GM23338 (cell line): ENCODE measurements around the gene TPH2. TPM values are rescaled to one million over a fixed set of nuclear protein-coding genes. Genes with fewer than 3 reads are reported as not detected.

Source experiments
- ATAC-seq: fragments of 200-7000 bp; cut with Tn5 transposase; 3 replicates; pipeline ENCODE4 v1.9.1; 2020
- DNase-seq: peaks from one replicate; pipeline ENCODE4 v3.0.0-alpha.2; 2015; ENCODE audit warnings: low spot score
- H2AFZ ChIP-seq: fragments of 200-600 bp; sonication (generic); 2 replicates; pipeline ENCODE4 v1.8.0; 2016; ENCODE audit warnings: antibody characterized with exemption, mild to moderate bottlenecking, moderate library complexity
- H3F3A ChIP-seq: fragments of 200-600 bp; sonication (generic); replicated peaks from 2 replicates; pipeline ENCODE4 v1.8.0; 2017; ENCODE audit warnings: antibody characterized with exemption, mixed run types, low read depth
- H3K27ac ChIP-seq: fragments of 200-600 bp; sonication (generic); 2 replicates; pipeline ENCODE4 v1.6.1; 2016; ENCODE audit warnings: low read depth
- H3K27me3 ChIP-seq: fragments of 200-600 bp; sonication (generic); 2 replicates; pipeline ENCODE4 v1.8.0; 2016; ENCODE audit warnings: mild to moderate bottlenecking, mixed run types, moderate library complexity; ENCODE audit not compliant: insufficient read depth
- H3K36me3 ChIP-seq: fragments of 200-600 bp; sonication (generic); 2 replicates; pipeline ENCODE4 v1.8.0; 2016; ENCODE audit warnings: mild to moderate bottlenecking; ENCODE audit not compliant: insufficient read depth
- H3K4me1 ChIP-seq: fragments of 200-600 bp; sonication (generic); 2 replicates; pipeline ENCODE4 v1.8.0; 2016; ENCODE audit warnings: mild to moderate bottlenecking, moderate library complexity; ENCODE audit not compliant: insufficient read depth
- H3K4me2 ChIP-seq: fragments of 200-600 bp; sonication (generic); 2 replicates; pipeline ENCODE4 v1.7.1; 2017; ENCODE audit warnings: mixed run types
- H3K4me3 ChIP-seq: fragments of 200-600 bp; sonication (generic); 2 replicates; pipeline ENCODE4 v1.6.1; 2016; ENCODE audit warnings: mixed run types
- H3K79me2 ChIP-seq: fragments of 200-600 bp; sonication (generic); replicated peaks from 2 replicates; pipeline ENCODE4 v1.8.0; 2017; ENCODE audit warnings: mild to moderate bottlenecking; ENCODE audit not compliant: insufficient read depth
- H3K9me2 ChIP-seq: fragments of 200-600 bp; sonication (generic); 2 replicates; pipeline ENCODE4 v1.8.0; 2017; ENCODE audit not compliant: insufficient read depth
- H4K20me1 ChIP-seq: fragments of 200-600 bp; sonication (generic); replicated peaks from 2 replicates; pipeline ENCODE4 v1.8.0; 2017; ENCODE audit warnings: mild to moderate bottlenecking; ENCODE audit not compliant: insufficient read depth
- H3K27ac Mint-ChIP-seq: 2 replicates; pipeline ENCODE4 v1.8.0; 2020; ENCODE audit warnings: inconsistent platforms, mild to moderate bottlenecking, moderate library complexity, mixed read lengths
- H3K27me3 Mint-ChIP-seq: 3 replicates; pipeline ENCODE4 v1.8.0; 2022; ENCODE audit warnings: low read depth, mild to moderate bottlenecking, moderate library complexity, mixed read lengths, inconsistent platforms; ENCODE audit not compliant: insufficient read depth, poor library complexity
- H3K36me3 Mint-ChIP-seq: 3 replicates; pipeline ENCODE4 v1.8.0; 2021; ENCODE audit warnings: low read depth, mild to moderate bottlenecking, inconsistent platforms, moderate library complexity, mixed read lengths
- H3K4me1 Mint-ChIP-seq: 3 replicates; pipeline ENCODE4 v1.8.0; 2020; ENCODE audit warnings: mild to moderate bottlenecking, inconsistent platforms, mixed read lengths
- H3K4me3 Mint-ChIP-seq: 3 replicates; pipeline ENCODE4 v1.8.0; 2021; ENCODE audit warnings: moderate library complexity, mild to moderate bottlenecking, inconsistent platforms, mixed read lengths
- H3K9me3 Mint-ChIP-seq: 3 replicates; pipeline ENCODE4 v1.8.0; 2020; ENCODE audit warnings: moderate library complexity, mild to moderate bottlenecking, inconsistent platforms, mixed read lengths
- CREB1 ChIP-seq: fragments of 250-450 bp; sonication (Bioruptor Pico); IDR thresholded peaks from 2 replicates; pipeline ENCODE4 v1.5.0; 2020; ENCODE audit warnings: low read depth, mild to moderate bottlenecking, moderate library complexity
- CTCF ChIP-seq, 2 experiments: fragments of 200-600 bp in 1 of 2; sonication (generic) in 1 of 2; conservative IDR thresholded peaks; 2 replicates each; pipeline versions ENCODE4 v1.5.1 to v1.6.1; 2016 to 2017; ENCODE audit warnings: antibody characterized with exemption in 2 of 2, low read depth in 2 of 2, mild to moderate bottlenecking in 2 of 2, moderate library complexity in 1 of 2
- ETS1 ChIP-seq: IDR thresholded peaks from 2 replicates; pipeline ENCODE4 v1.6.1; 2016; ENCODE audit warnings: antibody characterized with exemption
- EZH2 ChIP-seq: fragments of 200-600 bp; sonication (generic); IDR thresholded peaks from one replicate; pipeline ENCODE4 v1.8.0; 2017; ENCODE audit warnings: antibody characterized with exemption, mild to moderate bottlenecking, low read depth; ENCODE audit not compliant: unreplicated experiment
- JUNB ChIP-seq: IDR thresholded peaks from one replicate; pipeline ENCODE4 v1.6.1; 2016; ENCODE audit warnings: antibody characterized with exemption; ENCODE audit not compliant: unreplicated experiment
- NANOG ChIP-seq: IDR thresholded peaks from 2 replicates; pipeline ENCODE4 v1.6.1; 2016; ENCODE audit warnings: antibody characterized with exemption, borderline replicate concordance
- POLR2AphosphoS5 ChIP-seq: IDR thresholded peaks from 2 replicates; pipeline ENCODE4 v1.6.1; 2016; ENCODE audit warnings: antibody characterized with exemption, low read depth
- REST ChIP-seq: IDR thresholded peaks from one replicate; pipeline ENCODE4 v1.6.1; 2018; ENCODE audit warnings: antibody characterized with exemption; ENCODE audit not compliant: unreplicated experiment
- STAT1 ChIP-seq: IDR thresholded peaks from one replicate; pipeline ENCODE4 v1.6.1; 2016; ENCODE audit warnings: antibody characterized with exemption; ENCODE audit not compliant: unreplicated experiment
- polyA plus RNA-seq: library from polyadenylated mRNA; unstranded; fragments of >200 nt; fragmentation: Nextera tagmentation; extraction: Ambion mirVana; gene quantifications from 2 replicates; pipeline ENCODE4 v1.2.1, GENCODE V29; 2016
- total RNA-seq: library from RNA; depleted of rRNA; stranded (reverse); fragments of >200 nt; shearing (Covaris generic); gene quantifications from 2 replicates; pipeline ENCODE4 v1.2.3, GENCODE V29; 2014

Gene TPH2
- total and polyA plus RNA-seq, 2 experiments from 2014 or later, result 0.94 to 1.4 TPM

GRCh38 chr12:72018036-72018435 lies 79.4 kb downstream of the TPH2 start:
- Mint-ChIP-seq H3K9me3 (no peaks in the 10 kb centered on the region), H3K4me3 (no peak overlapping the region), H3K36me3 (no peaks in the 10 kb centered on the region), H3K4me1 (peaks cover 6% of the 10 kb centered on the region; the same call in 1 of the 3 replicates), H3K27me3 (no peaks in the 10 kb centered on the region), H3K27ac (no peak overlapping the region)
- H3K27me3 ChIP-seq, result no peaks in the 10 kb centered on the region
- peaks cover 7% of the 10 kb centered on the region; the same call in 1 of the 2 replicates for H3K4me1 ChIP-seq
- no peaks in the 10 kb centered on the region for H3K9me2 ChIP-seq
- no peaks in the 10 kb centered on the region for H3F3A ChIP-seq
- no peak overlapping the region for H3K4me3 ChIP-seq
- no peak; the same call in 2 of the 3 replicates for ATAC-seq
- no peak for DNase-seq
- H3K4me2 ChIP-seq, result no peak overlapping the region
- no peaks in the 10 kb centered on the region for H3K36me3 ChIP-seq
- H2AFZ ChIP-seq, result peak overlapping the region; percentile 43; the same call in 1 of the 2 replicates
- no peaks in the 10 kb centered on the region for H3K79me2 ChIP-seq
- TF ChIP-seq CTCF (conservative IDR thresholded peaks at IDR 0.05; ENCODE audit: low read depth in 2 of 2) (no peak), JUNB (no peak), EZH2 (no peak), ETS1 (no peak), CREB1 (CRISPR knock-in tag) (no peak), NANOG (no peak), POLR2AphosphoS5 (no peak)
- H4K20me1 ChIP-seq, result no peaks in the 10 kb centered on the region
- H3K27ac ChIP-seq, result no peak overlapping the region

GRCh38 chr12:72024613-72025012 lies 86.0 kb downstream of the TPH2 start:
- Mint-ChIP-seq H3K36me3 (no peaks in the 10 kb centered on the region), H3K27me3 (no peaks in the 10 kb centered on the region), H3K4me1 (0 out of 3 replicates have a peak, but pooled peaks cover 1% of the 10 kb centered on the region), H3K27ac (no peak overlapping the region), H3K4me3 (no peak overlapping the region), H3K9me3 (no peaks in the 10 kb centered on the region)
- Histone ChIP-seq H3K4me2 (no peak overlapping the region), H3K9me2 (no peaks in the 10 kb centered on the region), H3K4me1 (no peaks in the 10 kb centered on the region), H3K27me3 (no peaks in the 10 kb centered on the region), H3K27ac (no peak overlapping the region), H2AFZ (no peak overlapping the region), H3K36me3 (no peaks in the 10 kb centered on the region), H4K20me1 (no peaks in the 10 kb centered on the region), H3F3A (no peaks in the 10 kb centered on the region), H3K79me2 (no peaks in the 10 kb centered on the region), H3K4me3 (no peak overlapping the region)
- DNase-seq (no peak), ATAC-seq (no peak)
- TF ChIP-seq CREB1 (CRISPR knock-in tag), result no peak
- no peak for TF ChIP-seq POLR2AphosphoS5
- TF ChIP-seq STAT1, result no peak
- no peak for TF ChIP-seq REST
- no peak for TF ChIP-seq EZH2
